Muscle layer of colon (tissue), 2 donors: ENCODE measurements around the gene C9orf72.
"Not testable (repeated sequence)": the region's sequence is repeated elsewhere in the genome, so short reads cannot be mapped to it uniquely, and the experiment has no call there.

Experiments used
- H3K27ac ChIP-seq: one replicate; pipeline ENCODE4 v1.7.0; 2013; ENCODE audit warnings: low read depth, mild to moderate bottlenecking, low read length, moderate library complexity
- H3K27me3 ChIP-seq, 2 donors: one replicate each; pipeline ENCODE4 v1.7.0; 2013; ENCODE audit warnings: low read length in 2 of 2, mild to moderate bottlenecking in 2 of 2; ENCODE audit not compliant: insufficient read depth in 2 of 2, control insufficient read depth in 1 of 2
- H3K36me3 ChIP-seq: one replicate; pipeline ENCODE4 v1.7.0; 2013; ENCODE audit warnings: mild to moderate bottlenecking, low read length; ENCODE audit not compliant: insufficient read depth
- H3K4me1 ChIP-seq: one replicate; pipeline ENCODE4 v1.7.0; 2013; ENCODE audit warnings: mild to moderate bottlenecking, low read length; ENCODE audit not compliant: insufficient read depth
- H3K4me3 ChIP-seq, 2 donors: one replicate each; pipeline ENCODE4 v1.7.0; 2013; ENCODE audit warnings: low read length in 2 of 2, low read depth in 1 of 2, mild to moderate bottlenecking in 1 of 2, moderate library complexity in 1 of 2
- H3K9ac ChIP-seq: one replicate; pipeline ENCODE4 v1.7.0; 2013; ENCODE audit warnings: low read length
- H3K9me3 ChIP-seq: one replicate; pipeline ENCODE4 v1.7.0; 2013; ENCODE audit warnings: mild to moderate bottlenecking, low read length
- donor health status: abdominal sarcoma.
- donor health status: Adenocarcinoma of cecum.

Gene C9orf72

DNA sequence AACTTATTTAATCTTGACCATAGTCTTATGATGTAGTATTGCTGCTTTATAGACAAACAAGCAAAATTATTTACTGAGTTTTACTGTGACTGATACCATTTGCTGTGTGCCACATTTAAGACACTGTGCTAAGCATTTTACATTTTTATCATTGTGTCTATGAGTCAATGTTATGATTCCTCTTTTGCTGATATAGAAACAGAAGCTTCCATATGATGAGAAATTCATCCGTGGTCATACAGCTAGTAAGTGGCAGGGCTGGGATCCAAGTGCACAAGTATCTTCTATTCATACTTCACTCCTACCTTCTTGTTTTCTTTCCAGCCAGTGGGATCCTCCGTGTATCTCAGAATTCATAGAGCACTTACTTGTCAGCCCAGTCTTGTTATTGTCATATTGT lies 66.3 kb downstream of the C9orf72 start:
- no peaks in the 10 kb centered on the region for H3K9me3 ChIP-seq
- H3K27me3 ChIP-seq: no peaks in the 10 kb centered on the region
- peaks cover 4% of the 10 kb centered on the region for H3K4me1 ChIP-seq
- H3K4me3 ChIP-seq: no peak overlapping the region
- no peaks in the 10 kb centered on the region for H3K36me3 ChIP-seq
- no peak overlapping the region for H3K9ac ChIP-seq
- H3K27ac ChIP-seq: no peak overlapping the region

DNA sequence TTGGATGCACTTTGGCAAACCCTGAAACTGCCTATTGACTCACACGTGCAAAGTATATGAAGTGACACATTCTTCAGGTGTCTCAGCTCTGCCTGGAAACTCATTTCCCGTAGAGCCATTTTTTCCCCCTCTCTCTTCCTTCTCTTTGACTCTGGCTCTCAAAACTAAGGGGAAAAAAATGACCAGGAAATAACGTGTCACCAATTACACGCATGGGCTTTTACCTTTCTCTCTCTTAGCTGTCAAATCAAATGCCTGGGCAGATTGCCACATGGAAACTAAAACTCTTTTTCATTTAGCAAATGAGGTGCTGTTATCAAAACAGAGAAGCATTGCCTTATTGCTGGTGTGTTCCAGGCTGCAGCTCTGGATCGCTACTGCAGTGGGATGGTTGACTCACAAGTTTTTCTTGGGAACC lies 67.5 kb downstream of the C9orf72 start:
- Histone ChIP-seq H3K4me3 (no peak overlapping the region), H3K27ac (no peak overlapping the region), H3K9ac (no peak overlapping the region), H3K36me3 (no peaks in the 10 kb centered on the region), H3K9me3 (no peaks in the 10 kb centered on the region), H3K4me1 (no peaks in the 10 kb centered on the region), H3K27me3 (no peaks in the 10 kb centered on the region)

DNA sequence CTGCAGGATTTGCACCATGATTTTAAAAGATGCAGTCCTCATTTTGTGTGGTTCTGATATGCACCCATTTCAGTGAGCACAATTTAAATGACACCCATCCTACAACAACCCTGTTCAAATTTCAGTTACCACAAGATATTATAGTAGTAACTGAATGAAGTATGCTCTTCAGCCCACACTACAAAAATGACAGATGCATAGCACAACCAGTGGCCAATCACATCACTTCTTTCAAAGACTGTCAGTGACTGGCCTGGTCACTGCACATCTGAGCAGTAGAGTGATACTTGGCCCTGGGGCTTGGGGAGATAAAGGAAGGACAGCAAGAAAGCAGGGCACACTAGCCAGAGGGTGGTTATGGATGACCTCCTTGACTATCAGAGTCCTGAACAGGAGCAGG lies 69.0 kb downstream of the C9orf72 start:
- Histone ChIP-seq H3K27me3 (no peaks in the 10 kb centered on the region), H3K4me3 (no peak overlapping the region), H3K27ac (no peak overlapping the region), H3K36me3 (no peaks in the 10 kb centered on the region), H3K9me3 (no peaks in the 10 kb centered on the region), H3K4me1 (no peaks in the 10 kb centered on the region), H3K9ac (no peak overlapping the region)

DNA sequence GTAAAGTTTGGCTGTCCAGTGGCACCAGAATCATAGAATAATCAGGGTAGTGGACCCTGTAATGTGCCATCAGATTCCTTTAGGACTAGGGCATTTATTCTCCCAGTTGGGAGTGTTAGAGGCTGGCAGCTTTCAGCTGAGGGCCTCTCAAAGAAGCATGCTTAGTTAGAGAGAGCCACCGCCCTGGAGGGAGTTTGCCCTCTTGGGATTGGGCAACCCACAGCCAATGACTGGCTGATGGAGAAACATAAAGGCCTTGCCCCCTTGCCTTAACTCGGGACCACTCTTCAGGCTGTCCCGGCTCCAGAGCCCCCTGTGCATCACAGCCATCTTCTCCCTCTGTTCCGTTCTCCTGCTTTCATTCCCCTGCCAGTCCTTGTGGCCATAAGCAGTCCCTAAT lies 69.7 kb downstream of the C9orf72 start:
- Histone ChIP-seq H3K4me1 (no peaks in the 10 kb centered on the region), H3K27ac (no peak overlapping the region), H3K27me3 (no peaks in the 10 kb centered on the region), H3K9ac (no peak overlapping the region), H3K9me3 (no peaks in the 10 kb centered on the region), H3K36me3 (no peaks in the 10 kb centered on the region), H3K4me3 (no peak overlapping the region)

DNA sequence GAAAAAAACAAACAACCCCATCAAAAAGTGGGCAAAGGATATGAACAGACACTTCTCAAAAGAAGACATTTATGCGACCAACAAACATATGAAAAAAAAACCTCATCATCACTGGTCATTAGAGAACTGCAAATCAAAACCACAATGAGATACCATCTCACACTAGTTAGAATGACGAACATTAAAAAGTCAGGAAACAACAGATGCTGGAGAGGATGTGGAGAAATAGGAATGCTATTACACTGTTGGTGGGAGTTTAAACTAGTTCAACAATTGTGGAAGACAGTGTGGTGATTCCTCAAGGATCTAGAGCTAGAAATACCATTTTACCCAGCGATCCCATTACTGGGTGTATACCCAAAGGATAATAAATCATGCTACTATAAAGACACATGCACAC lies 72.4 kb downstream of the C9orf72 start:
- not testable (repeated sequence) for H3K4me1 ChIP-seq, H3K4me3 ChIP-seq, H3K9me3 ChIP-seq, H3K9ac ChIP-seq, H3K36me3 ChIP-seq, H3K27me3 ChIP-seq, H3K27ac ChIP-seq

DNA sequence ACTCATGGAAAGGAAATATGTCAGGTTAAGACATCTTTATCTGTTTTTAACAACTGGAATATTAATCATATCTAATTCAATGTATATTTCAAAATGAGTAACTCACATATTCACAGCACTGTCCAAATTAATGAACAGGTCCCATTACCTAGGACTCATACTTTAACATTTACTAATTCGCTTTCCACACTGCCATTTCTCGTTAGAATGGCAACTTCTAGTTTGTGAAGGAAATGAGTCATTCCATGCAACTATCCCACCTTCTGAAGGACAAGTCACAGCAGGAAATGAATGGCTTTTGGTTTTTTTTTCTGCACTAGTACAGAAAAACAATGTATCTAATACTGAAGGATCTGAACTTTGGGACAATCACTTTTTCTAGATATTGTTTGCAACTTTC lies 73.8 kb downstream of the C9orf72 start:
- Histone ChIP-seq H3K27ac (no peak overlapping the region), H3K27me3 (no peaks in the 10 kb centered on the region), H3K4me3 (no peak overlapping the region), H3K9ac (no peak overlapping the region), H3K9me3 (no peaks in the 10 kb centered on the region), H3K36me3 (no peaks in the 10 kb centered on the region), H3K4me1 (no peaks in the 10 kb centered on the region)

DNA sequence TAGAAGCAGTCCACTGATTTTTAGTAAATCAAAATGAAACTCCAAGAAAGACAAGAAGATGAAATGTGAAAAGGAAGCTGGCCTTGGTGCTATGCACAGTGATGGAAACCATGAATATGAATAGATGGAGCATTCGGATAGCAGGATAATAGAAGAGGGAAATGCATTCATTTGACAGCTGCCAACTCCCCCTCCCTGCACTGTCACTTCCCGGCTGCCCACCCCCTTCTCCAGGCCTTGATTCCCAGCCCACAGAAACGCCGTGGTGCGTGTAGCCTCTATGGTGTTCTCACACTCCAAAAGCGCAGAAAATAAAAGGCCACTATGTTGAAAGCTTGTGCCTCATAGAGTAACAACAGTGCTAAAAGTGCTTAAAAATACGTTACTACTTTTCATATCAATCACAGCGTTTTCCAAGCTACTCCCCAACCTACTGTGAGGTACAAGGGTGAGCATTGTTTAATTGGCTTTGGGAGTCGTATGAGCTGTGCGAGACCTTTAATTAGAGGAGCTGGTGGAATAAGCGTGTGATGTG lies 75.3 kb downstream of the C9orf72 start:
- H3K4me3 ChIP-seq: no peak overlapping the region
- no peak overlapping the region for H3K27ac ChIP-seq
- no peaks in the 10 kb centered on the region for H3K27me3 ChIP-seq
- H3K36me3 ChIP-seq: no peaks in the 10 kb centered on the region
- H3K9me3 ChIP-seq: no peaks in the 10 kb centered on the region
- H3K4me1 ChIP-seq: no peaks in the 10 kb centered on the region
- H3K9ac ChIP-seq: no peak overlapping the region
